Dendritic cell treated with granulocyte-macrophage colony-stimulating factor and Interleukin-4, amounts not matched to agents 40 ng/mL and 50 ng/mL, for 4 days (primary cell): ENCODE results near the gene DCST2.

Source experiments
- H3K27ac Mint-ChIP-seq: one replicate; pipeline ENCODE4 v1.8.0; 2022; ENCODE audit warnings: mild to moderate bottlenecking, mixed read lengths
- H3K27me3 Mint-ChIP-seq: one replicate; pipeline ENCODE4 v1.8.0; 2022; ENCODE audit warnings: mild to moderate bottlenecking, mixed read lengths
- H3K36me3 Mint-ChIP-seq: one replicate; pipeline ENCODE4 v1.8.0; 2022; ENCODE audit warnings: low read depth, mixed read lengths
- H3K4me1 Mint-ChIP-seq: one replicate; pipeline ENCODE4 v1.8.0; 2022; ENCODE audit warnings: low read depth, mixed read lengths
- H3K4me3 Mint-ChIP-seq: one replicate; pipeline ENCODE4 v1.8.0; 2022; ENCODE audit warnings: mild to moderate bottlenecking, moderate library complexity, mixed read lengths
- H3K9me3 Mint-ChIP-seq: one replicate; pipeline ENCODE4 v1.8.0; 2022; ENCODE audit warnings: mixed read lengths
- intact Hi-C: fragments of 100-400 bp; cut with micrococcal nuclease; formaldehyde crosslinking; loops from one replicate; pipeline ENCODE4 v1.15.0; 2022

DCST2 gene

GRCh38 chr1:155018617-155019348 lies 14.8 kb downstream of the DCST2 start:
- intact Hi-C loops: loop anchor here (5.0 kb wide), 1 partner anchor 34 kb away; the partner anchor contains the start of gene ADAM15
- Mint-ChIP-seq H3K27ac (peak overlapping the region; percentile 2), H3K4me3 (no peak overlapping the region), H3K27me3 (no peaks in the 10 kb centered on the region), H3K36me3 (peaks cover 62% of the 10 kb centered on the region), H3K4me1 (peaks cover 79% of the 10 kb centered on the region), H3K9me3 (no peaks in the 10 kb centered on the region)

GRCh38 chr1:155017946-155018316 lies 15.7 kb downstream of the DCST2 start:
- Mint-ChIP-seq H3K4me1 (peaks cover 81% of the 10 kb centered on the region), H3K27me3 (no peaks in the 10 kb centered on the region), H3K36me3 (peaks cover 70% of the 10 kb centered on the region), H3K4me3 (peak overlapping the region; percentile 63), H3K9me3 (no peaks in the 10 kb centered on the region), H3K27ac (peak overlapping the region; percentile 37)
- intact Hi-C loops: loop anchor here (1.0 to 5.0 kb wide), 2 partner anchors 19 to 34 kb away; partner anchors contain the start of gene ADAM15

- peaks cover 77% of the 10 kb centered on the region for H3K36me3 Mint-ChIP-seq
- peak overlapping the region; percentile 50 for H3K27ac Mint-ChIP-seq
- H3K9me3 Mint-ChIP-seq: no peaks in the 10 kb centered on the region
- H3K27me3 Mint-ChIP-seq: no peaks in the 10 kb centered on the region
- peaks cover 81% of the 10 kb centered on the region for H3K4me1 Mint-ChIP-seq
- intact Hi-C loops: loop anchor here (1.0 to 5.0 kb wide), 2 partner anchors 18 to 35 kb away; partner anchors contain the start of gene ADAM15
- H3K4me3 Mint-ChIP-seq: peak overlapping the region; percentile 63
These were observed 16.3 kb downstream of the DCST2 start for GRCh38 chr1:155017041-155017945.

- no peaks in the 10 kb centered on the region for H3K9me3 Mint-ChIP-seq
- peaks cover 83% of the 10 kb centered on the region for H3K4me1 Mint-ChIP-seq
- no peaks in the 10 kb centered on the region for H3K27me3 Mint-ChIP-seq
- H3K27ac Mint-ChIP-seq: peak overlapping the region; percentile 50
- no peak overlapping the region for H3K4me3 Mint-ChIP-seq
- intact Hi-C loops: loop anchor here (5.0 kb wide), 1 partner anchor 36 kb away; the partner anchor contains the start of gene ADAM15
- peaks cover 83% of the 10 kb centered on the region for H3K36me3 Mint-ChIP-seq
These were observed 17.2 kb downstream of the DCST2 start for GRCh38 chr1:155016231-155016831.

GRCh38 chr1:155015527-155016230 lies 17.9 kb downstream of the DCST2 start:
- Mint-ChIP-seq H3K36me3 (peaks cover 89% of the 10 kb centered on the region), H3K4me3 (no peak overlapping the region), H3K9me3 (no peaks in the 10 kb centered on the region), H3K4me1 (peaks cover 88% of the 10 kb centered on the region), H3K27ac (peak overlapping the region; percentile 50), H3K27me3 (no peaks in the 10 kb centered on the region)
- intact Hi-C loops: loop anchor here (5.0 kb wide), 1 partner anchor 37 kb away; the partner anchor contains the start of gene ADAM15

- H3K4me1 Mint-ChIP-seq: peaks cover 92% of the 10 kb centered on the region
- peak overlapping the region; percentile 50 for H3K27ac Mint-ChIP-seq
- H3K9me3 Mint-ChIP-seq: no peaks in the 10 kb centered on the region
- peaks cover 92% of the 10 kb centered on the region for H3K36me3 Mint-ChIP-seq
- H3K27me3 Mint-ChIP-seq: no peaks in the 10 kb centered on the region
- intact Hi-C loops: loop anchor here (5.0 kb wide), 1 partner anchor 37 kb away; the partner anchor contains the start of gene ADAM15
- no peak overlapping the region for H3K4me3 Mint-ChIP-seq
These were observed 18.7 kb downstream of the DCST2 start for GRCh38 chr1:155014709-155015508.

GRCh38 chr1:155013632-155014031 lies 19.9 kb downstream of the DCST2 start:
- intact Hi-C loops: no loop called here
- peaks cover 92% of the 10 kb centered on the region for H3K4me1 Mint-ChIP-seq
- H3K27ac Mint-ChIP-seq: peak overlapping the region; percentile 100
- no peak overlapping the region for H3K4me3 Mint-ChIP-seq
- no peaks in the 10 kb centered on the region for H3K9me3 Mint-ChIP-seq
- no peaks in the 10 kb centered on the region for H3K27me3 Mint-ChIP-seq
- peaks cover 92% of the 10 kb centered on the region for H3K36me3 Mint-ChIP-seq

- no peaks in the 10 kb centered on the region for H3K27me3 Mint-ChIP-seq
- H3K9me3 Mint-ChIP-seq: no peaks in the 10 kb centered on the region
- peaks cover 92% of the 10 kb centered on the region for H3K36me3 Mint-ChIP-seq
- H3K4me3 Mint-ChIP-seq: peak overlapping the region; percentile 70
- peak overlapping the region; percentile 100 for H3K27ac Mint-ChIP-seq
- intact Hi-C loops: no loop called here
- H3K4me1 Mint-ChIP-seq: peaks cover 89% of the 10 kb centered on the region
These were observed 20.6 kb downstream of the DCST2 start for GRCh38 chr1:155012776-155013602.

- peak overlapping the region; percentile 100 for H3K27ac Mint-ChIP-seq
- intact Hi-C loops: no loop called here
- H3K4me3 Mint-ChIP-seq: peak overlapping the region; percentile 70
- peaks cover 90% of the 10 kb centered on the region for H3K36me3 Mint-ChIP-seq
- no peaks in the 10 kb centered on the region for H3K9me3 Mint-ChIP-seq
- peaks cover 90% of the 10 kb centered on the region for H3K4me1 Mint-ChIP-seq
- H3K27me3 Mint-ChIP-seq: no peaks in the 10 kb centered on the region
These were observed 21.5 kb downstream of the DCST2 start for GRCh38 chr1:155012026-155012546.

- Mint-ChIP-seq H3K36me3 (peaks cover 89% of the 10 kb centered on the region), H3K9me3 (no peaks in the 10 kb centered on the region)
These were observed 22.1 kb downstream of the DCST2 start for GRCh38 chr1:155011437-155012025.

GRCh38 chr1:155011004-155011416 lies 22.6 kb downstream of the DCST2 start:
- peak overlapping the region; percentile 92 for H3K4me3 Mint-ChIP-seq
- H3K27ac Mint-ChIP-seq: peak overlapping the region; percentile 100
- intact Hi-C loops: no loop called here
- H3K27me3 Mint-ChIP-seq: no peaks in the 10 kb centered on the region
- H3K9me3 Mint-ChIP-seq: no peaks in the 10 kb centered on the region
- peaks cover 90% of the 10 kb centered on the region for H3K4me1 Mint-ChIP-seq
- H3K36me3 Mint-ChIP-seq: peaks cover 89% of the 10 kb centered on the region

More at GRCh38 chr1:155011437-155012025, 22.1 kb downstream of the DCST2 start:
- Mint-ChIP-seq H3K27ac (peak overlapping the region; percentile 100), H3K4me3 (peak overlapping the region; percentile 92), H3K27me3 (no peaks in the 10 kb centered on the region), H3K4me1 (peaks cover 90% of the 10 kb centered on the region)
- intact Hi-C loops: no loop called here
